ENCODE data around the gene PCDH17.

GRCh38 chr13:57637515-57637914 is 6.0 kb downstream of the PCDH17 start:
- TF ChIP-seq POLR2AphosphoS5 (IDR thresholded peaks at IDR 0.05) (no peak), CTCF (IDR thresholded peaks at IDR 0.05) (no peak), POLR2A (IDR thresholded peaks at IDR 0.05) (no peak)
